Muscle layer of colon (tissue), 2 donors: ENCODE data around the gene ENPP4.
"Not testable (repeated sequence)": the region's sequence is repeated elsewhere in the genome, so short reads cannot be mapped to it uniquely, and the experiment has no call there.

ENCODE experiments used
- H3K27ac ChIP-seq: one replicate; pipeline ENCODE4 v1.7.0; 2013; ENCODE audit warnings: low read depth, mild to moderate bottlenecking, low read length, moderate library complexity
- H3K27me3 ChIP-seq, 2 donors: one replicate each; pipeline ENCODE4 v1.7.0; 2013; ENCODE audit warnings: low read length in 2 of 2, mild to moderate bottlenecking in 2 of 2; ENCODE audit not compliant: insufficient read depth in 2 of 2, control insufficient read depth in 1 of 2
- H3K36me3 ChIP-seq: one replicate; pipeline ENCODE4 v1.7.0; 2013; ENCODE audit warnings: mild to moderate bottlenecking, low read length; ENCODE audit not compliant: insufficient read depth
- H3K4me1 ChIP-seq: one replicate; pipeline ENCODE4 v1.7.0; 2013; ENCODE audit warnings: mild to moderate bottlenecking, low read length; ENCODE audit not compliant: insufficient read depth
- H3K4me3 ChIP-seq, 2 donors: one replicate each; pipeline ENCODE4 v1.7.0; 2013; ENCODE audit warnings: low read length in 2 of 2, low read depth in 1 of 2, mild to moderate bottlenecking in 1 of 2, moderate library complexity in 1 of 2
- H3K9ac ChIP-seq: one replicate; pipeline ENCODE4 v1.7.0; 2013; ENCODE audit warnings: low read length
- H3K9me3 ChIP-seq: one replicate; pipeline ENCODE4 v1.7.0; 2013; ENCODE audit warnings: mild to moderate bottlenecking, low read length
- donor health status: abdominal sarcoma.
- donor health status: Adenocarcinoma of cecum.

Gene ENPP4

GRCh38 chr6:46103441-46104115, 26.2 kb upstream of the ENPP4 start:
- Histone ChIP-seq H3K9ac (no peak overlapping the region), H3K36me3 (no peaks in the 10 kb centered on the region), H3K4me1 (no peaks in the 10 kb centered on the region)

GRCh38 chr6:46104209-46104608, 25.6 kb upstream of the ENPP4 start:
- no peak overlapping the region for H3K27ac ChIP-seq
- H3K9me3 ChIP-seq, result no peaks in the 10 kb centered on the region
- H3K36me3 ChIP-seq, result no peaks in the 10 kb centered on the region
- H3K4me1 ChIP-seq, result no peaks in the 10 kb centered on the region
- no peaks in the 10 kb centered on the region for H3K27me3 ChIP-seq
- H3K4me3 ChIP-seq, result no peak overlapping the region
- no peak overlapping the region for H3K9ac ChIP-seq

More at GRCh38 chr6:46103441-46104115, 26.2 kb upstream of the ENPP4 start:
- H3K4me3 ChIP-seq, result no peak overlapping the region
- no peaks in the 10 kb centered on the region for H3K9me3 ChIP-seq
- no peaks in the 10 kb centered on the region for H3K27me3 ChIP-seq
- H3K27ac ChIP-seq, result no peak overlapping the region

- Histone ChIP-seq H3K27me3 (no peaks in the 10 kb centered on the region), H3K9me3 (no peaks in the 10 kb centered on the region), H3K36me3 (no peaks in the 10 kb centered on the region), H3K27ac (no peak overlapping the region), H3K4me3 (no peak overlapping the region), H3K4me1 (no peaks in the 10 kb centered on the region), H3K9ac (no peak overlapping the region)
Measured at GRCh38 chr6:46105568-46105967, 24.2 kb upstream of the ENPP4 start.

GRCh38 chr6:46113370-46113769, 16.4 kb upstream of the ENPP4 start:
- no peaks in the 10 kb centered on the region for H3K4me1 ChIP-seq
- no peak overlapping the region for H3K4me3 ChIP-seq
- no peaks in the 10 kb centered on the region for H3K9me3 ChIP-seq
- H3K27ac ChIP-seq, result no peak overlapping the region
- H3K27me3 ChIP-seq, result no peaks in the 10 kb centered on the region
- no peaks in the 10 kb centered on the region for H3K36me3 ChIP-seq
- H3K9ac ChIP-seq, result no peak overlapping the region

GRCh38 chr6:46115634-46116033, 14.2 kb upstream of the ENPP4 start:
- no peaks in the 10 kb centered on the region for H3K4me1 ChIP-seq
- no peaks in the 10 kb centered on the region for H3K27me3 ChIP-seq
- H3K9ac ChIP-seq, result no peak overlapping the region
- H3K4me3 ChIP-seq, result no peak overlapping the region
- H3K9me3 ChIP-seq, result no peaks in the 10 kb centered on the region
- no peak overlapping the region for H3K27ac ChIP-seq
- H3K36me3 ChIP-seq, result no peaks in the 10 kb centered on the region

- Histone ChIP-seq H3K9me3 (no peaks in the 10 kb centered on the region), H3K4me1 (no peaks in the 10 kb centered on the region), H3K27ac (no peak overlapping the region), H3K4me3 (no peak overlapping the region), H3K27me3 (no peaks in the 10 kb centered on the region), H3K36me3 (no peaks in the 10 kb centered on the region), H3K9ac (no peak overlapping the region)
Measured at GRCh38 chr6:46116289-46116688, 13.5 kb upstream of the ENPP4 start.

GRCh38 chr6:46118157-46118556, 11.6 kb upstream of the ENPP4 start:
- Histone ChIP-seq H3K9ac (no peak overlapping the region), H3K36me3 (no peaks in the 10 kb centered on the region), H3K9me3 (no peaks in the 10 kb centered on the region), H3K27ac (no peak overlapping the region), H3K4me3 (no peak overlapping the region), H3K27me3 (no peaks in the 10 kb centered on the region), H3K4me1 (no peaks in the 10 kb centered on the region)

GRCh38 chr6:46118836-46119235, 11.0 kb upstream of the ENPP4 start:
- Histone ChIP-seq H3K27ac (no peak overlapping the region), H3K27me3 (no peaks in the 10 kb centered on the region), H3K36me3 (no peaks in the 10 kb centered on the region), H3K9me3 (no peaks in the 10 kb centered on the region), H3K4me3 (no peak overlapping the region), H3K9ac (no peak overlapping the region), H3K4me1 (no peaks in the 10 kb centered on the region)

- not testable (repeated sequence) for H3K4me1 ChIP-seq, H3K9me3 ChIP-seq, H3K27ac ChIP-seq, H3K27me3 ChIP-seq, H3K36me3 ChIP-seq, H3K9ac ChIP-seq, H3K4me3 ChIP-seq
Measured at GRCh38 chr6:46119679-46120078, 10.1 kb upstream of the ENPP4 start.

GRCh38 chr6:46128476-46128875, 1.3 kb upstream of the ENPP4 start:
- Histone ChIP-seq H3K9ac (no peak overlapping the region), H3K4me3 (no peak overlapping the region)

GRCh38 chr6:46129291-46129628, 529 bp upstream of the ENPP4 start:
- Histone ChIP-seq H3K4me1 (peaks cover 10% of the 10 kb centered on the region), H3K9me3 (no peaks in the 10 kb centered on the region), H3K27me3 (no peaks in the 10 kb centered on the region), H3K4me3 (peak overlapping the region; percentile 83 to 100), H3K27ac (peak overlapping the region; percentile 22), H3K36me3 (no peaks in the 10 kb centered on the region), H3K9ac (peak overlapping the region; percentile 93)

More at GRCh38 chr6:46128476-46128875, 1.3 kb upstream of the ENPP4 start:
- peaks cover 10% of the 10 kb centered on the region for H3K4me1 ChIP-seq
- H3K27me3 ChIP-seq, result no peaks in the 10 kb centered on the region
- H3K27ac ChIP-seq, result no peak overlapping the region
- H3K9me3 ChIP-seq, result no peaks in the 10 kb centered on the region
- no peaks in the 10 kb centered on the region for H3K36me3 ChIP-seq

GRCh38 chr6:46130666-46131065, 877 bp downstream of the ENPP4 start:
- H3K27me3 ChIP-seq, result no peaks in the 10 kb centered on the region
- H3K4me3 ChIP-seq, result peak overlapping the region in 1 of 2 donors; percentile 100
- no peak overlapping the region for H3K27ac ChIP-seq
- no peaks in the 10 kb centered on the region for H3K36me3 ChIP-seq
- H3K9me3 ChIP-seq, result no peaks in the 10 kb centered on the region
- no peak overlapping the region for H3K9ac ChIP-seq
- peaks cover 10% of the 10 kb centered on the region for H3K4me1 ChIP-seq
